HEK293T (cell line): ENCODE measurements around the gene FHOD3.

ENCODE experiments used
- CTCF ChIA-PET: fragments of 350-600 bp; formaldehyde crosslinking; extraction: SDS; loops from one replicate; lab custom pipeline; 2021; ENCODE audit warnings: antibody characterized with exemption, inconsistent platforms; lab: Yijun Ruan, JAX
- POLR2A ChIA-PET: fragments of 350-600 bp; formaldehyde crosslinking; extraction: SDS; loops from one replicate; lab custom pipeline; 2020; ENCODE audit warnings: antibody characterized with exemption, inconsistent platforms; lab: Yijun Ruan, JAX
- DNase-seq: peaks from one replicate; pipeline ENCODE4 v3.0.0; 2012; ENCODE audit warnings: mixed read lengths; ENCODE audit errors: extremely low spot score
- ARNT ChIP-seq: fragments of 450-650 bp; IDR thresholded peaks from 2 replicates; pipeline ENCODE4 v1.6.1; 2017; ENCODE audit warnings: mild to moderate bottlenecking
- BHLHE40 ChIP-seq: fragments of 450-650 bp; IDR thresholded peaks from 2 replicates; pipeline ENCODE4 v1.6.1; 2016; ENCODE audit warnings: mild to moderate bottlenecking, moderate library complexity, borderline replicate concordance
- CTBP1 ChIP-seq: fragments of 450-650 bp; IDR thresholded peaks from 2 replicates; pipeline ENCODE4 v1.6.1; 2016; ENCODE audit warnings: borderline replicate concordance
- ELF4 ChIP-seq: fragments of 450-650 bp; IDR thresholded peaks from 2 replicates; pipeline ENCODE4 v1.6.1; 2017; ENCODE audit warnings: antibody characterized with exemption
- FOXA1 ChIP-seq: fragments of 450-650 bp; IDR thresholded peaks from 2 replicates; pipeline ENCODE4 v1.6.1; 2016; ENCODE audit warnings: mild to moderate bottlenecking
- FOXK2 ChIP-seq: fragments of 450-650 bp; IDR thresholded peaks from 2 replicates; pipeline ENCODE4 v1.6.1; 2016; ENCODE audit warnings: mild to moderate bottlenecking
- FOXM1 ChIP-seq: fragments of 450-650 bp; IDR thresholded peaks from 2 replicates; pipeline ENCODE4 v1.6.1; 2017; ENCODE audit warnings: mild to moderate bottlenecking, borderline replicate concordance
- HDGF ChIP-seq: fragments of 450-650 bp; IDR thresholded peaks from 2 replicates; pipeline ENCODE4 v1.6.1; 2017; ENCODE audit warnings: antibody characterized with exemption, borderline replicate concordance
- L3MBTL2 ChIP-seq: fragments of 450-650 bp; conservative IDR thresholded peaks from 2 replicates; pipeline ENCODE4 v1.6.1; 2016; ENCODE audit warnings: mild to moderate bottlenecking
- LEF1 ChIP-seq: fragments of 450-650 bp; IDR thresholded peaks from 2 replicates; pipeline ENCODE4 v1.6.1; 2017; ENCODE audit warnings: mild to moderate bottlenecking, borderline replicate concordance
- NFRKB ChIP-seq: fragments of 450-650 bp; IDR thresholded peaks from 2 replicates; pipeline ENCODE4 v1.6.1; 2016; ENCODE audit warnings: mild to moderate bottlenecking, moderate library complexity
- SP1 ChIP-seq: fragments of 450-650 bp; IDR thresholded peaks from 2 replicates; pipeline ENCODE4 v1.6.1; 2017
- SUZ12 ChIP-seq: fragments of 450-650 bp; IDR thresholded peaks from 2 replicates; pipeline ENCODE4 v1.6.1; 2016; ENCODE audit warnings: mild to moderate bottlenecking
- TARDBP ChIP-seq: fragments of 450-650 bp; IDR thresholded peaks from 2 replicates; pipeline ENCODE4 v1.6.1; 2016
- ZNF384 ChIP-seq: fragments of 450-650 bp; IDR thresholded peaks from 2 replicates; pipeline ENCODE4 v1.6.1; 2016
- TF ChIP-seq, protein P1 (sequence below): fragments of 450-650 bp; IDR thresholded peaks from 2 replicates; pipeline ENCODE4 v1.6.1; 2016

The FHOD3 gene

DNA sequence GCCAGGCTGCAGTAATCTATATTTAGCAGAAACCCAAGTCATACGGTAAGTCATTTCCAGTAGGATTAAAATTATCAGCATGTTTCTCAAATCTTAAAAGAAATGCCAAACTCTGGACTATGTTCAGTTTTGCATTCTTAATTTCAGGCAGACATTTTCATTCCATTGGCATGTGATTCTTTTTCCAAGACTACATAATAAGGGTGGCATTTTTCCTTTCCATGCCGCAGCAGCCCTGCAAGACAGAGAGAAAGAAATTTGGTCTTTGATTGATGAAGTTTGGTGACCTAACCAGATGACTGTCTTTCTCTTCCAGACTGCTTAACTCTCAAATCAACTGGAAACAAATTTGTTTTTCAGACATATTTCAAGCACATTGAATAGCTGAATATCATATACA is 118.1 kb downstream of the FHOD3 start:
- no peak for DNase-seq
- CTCF ChIA-PET = no interaction called here
- TF ChIP-seq L3MBTL2 (no peak), ZNF384 (no peak), LEF1 (no peak), FOXM1 (no peak), CTBP1 (no peak)
- POLR2A ChIA-PET = no interaction called here

DNA sequence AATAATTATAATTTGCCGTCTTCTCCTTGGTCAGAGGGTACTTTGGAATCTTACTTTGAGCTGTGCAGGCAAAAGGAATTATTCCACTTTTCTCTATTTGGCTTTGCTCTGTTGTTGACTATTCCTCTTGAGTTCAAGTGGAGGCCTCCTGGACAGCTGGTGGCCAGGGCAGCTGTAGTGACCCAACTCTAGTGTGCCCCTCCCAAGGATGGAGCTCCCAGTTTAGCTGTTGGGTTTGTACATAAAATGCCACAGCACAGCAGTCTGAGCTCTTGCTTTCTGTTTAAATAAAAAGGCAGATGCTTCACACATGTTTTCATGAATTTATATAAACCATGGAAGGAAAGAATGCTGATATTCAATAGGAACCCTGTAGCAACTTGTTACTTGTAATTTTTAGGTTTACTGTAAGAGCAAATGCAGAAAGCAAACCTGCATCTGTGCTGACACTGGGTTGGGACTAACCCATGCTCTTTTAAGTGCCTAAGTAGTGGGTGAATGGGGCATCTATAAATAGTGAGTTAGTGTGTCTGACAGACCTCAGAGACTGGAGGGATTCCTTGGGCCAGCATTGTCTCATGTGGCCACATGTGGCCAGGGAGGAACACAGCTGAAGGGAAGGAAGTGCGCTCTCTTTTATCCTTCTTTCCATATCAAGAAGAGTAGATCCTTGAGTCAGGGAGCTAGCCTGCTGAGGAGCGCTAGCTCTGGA is 121.8 kb downstream of the FHOD3 start:
- no peak for TF ChIP-seq LEF1
- no peak for TF ChIP-seq SP1
- TF ChIP-seq, protein P1, sequence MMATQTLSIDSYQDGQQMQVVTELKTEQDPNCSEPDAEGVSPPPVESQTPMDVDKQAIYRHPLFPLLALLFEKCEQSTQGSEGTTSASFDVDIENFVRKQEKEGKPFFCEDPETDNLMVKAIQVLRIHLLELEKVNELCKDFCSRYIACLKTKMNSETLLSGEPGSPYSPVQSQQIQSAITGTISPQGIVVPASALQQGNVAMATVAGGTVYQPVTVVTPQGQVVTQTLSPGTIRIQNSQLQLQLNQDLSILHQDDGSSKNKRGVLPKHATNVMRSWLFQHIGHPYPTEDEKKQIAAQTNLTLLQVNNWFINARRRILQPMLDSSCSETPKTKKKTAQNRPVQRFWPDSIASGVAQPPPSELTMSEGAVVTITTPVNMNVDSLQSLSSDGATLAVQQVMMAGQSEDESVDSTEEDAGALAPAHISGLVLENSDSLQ = no peak
- TF ChIP-seq NFRKB = no peak
- no peak for TF ChIP-seq FOXA1
- no peak for TF ChIP-seq BHLHE40
- TF ChIP-seq HDGF = no peak
- TF ChIP-seq SUZ12 = no peak
- TF ChIP-seq FOXK2 = no peak
- TF ChIP-seq FOXM1 = no peak
- no peak for DNase-seq
- POLR2A ChIA-PET = no interaction called here
- CTCF ChIA-PET = interaction anchor here (1.0 to 1.7 kb wide), 3 partner anchors 10 to 14 kb away, joined by 3 to 4 read pairs (median 3); no protein-coding TSS in a partner anchor

DNA sequence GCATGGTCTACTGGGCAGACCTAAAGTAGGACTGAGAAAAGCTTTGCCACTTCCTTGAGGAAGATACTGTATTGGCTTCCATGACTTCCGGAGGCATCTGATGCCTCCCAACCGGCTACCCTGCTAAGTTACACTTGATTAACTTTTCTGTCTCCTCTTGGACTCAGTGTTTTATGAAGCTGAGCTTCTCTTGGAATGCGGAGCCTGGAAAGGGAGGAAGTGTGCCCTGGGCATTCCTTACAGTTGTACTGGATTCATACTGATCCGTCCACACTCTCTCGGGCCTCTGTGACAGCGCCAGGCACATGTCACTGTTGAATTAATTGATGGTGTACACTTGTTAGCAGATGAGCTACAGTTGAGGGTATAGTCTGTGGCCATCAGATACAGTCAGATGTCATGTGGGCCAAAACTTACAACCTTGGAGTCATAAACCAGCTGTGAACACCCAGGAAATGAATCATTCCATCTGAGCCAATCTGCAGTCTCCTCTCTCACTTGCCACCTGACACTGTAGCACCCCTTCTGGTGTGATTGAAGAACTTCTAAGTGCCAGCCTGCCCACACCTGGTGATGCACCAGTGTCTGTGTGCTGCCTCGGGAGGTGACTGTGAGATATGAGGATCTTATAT is 122.5 kb downstream of the FHOD3 start:
- POLR2A ChIA-PET = no interaction called here
- CTCF ChIA-PET = interaction anchor here (0.6 to 1.7 kb wide), 6 partner anchors 9 to 1270 kb away, joined by 3 to 5 read pairs (median 4); no protein-coding TSS in a partner anchor
- DNase-seq = no peak
- TF ChIP-seq, protein P1 = no peak
- TF ChIP-seq CTBP1 (no peak), ELF4 (no peak), HDGF (no peak), FOXA1 (no peak), BHLHE40 (no peak), LEF1 (no peak), ZNF384 (no peak), SP1 (no peak), FOXK2 (no peak), ARNT (no peak), SUZ12 (no peak), NFRKB (no peak), TARDBP (no peak), L3MBTL2 (no peak)

DNA sequence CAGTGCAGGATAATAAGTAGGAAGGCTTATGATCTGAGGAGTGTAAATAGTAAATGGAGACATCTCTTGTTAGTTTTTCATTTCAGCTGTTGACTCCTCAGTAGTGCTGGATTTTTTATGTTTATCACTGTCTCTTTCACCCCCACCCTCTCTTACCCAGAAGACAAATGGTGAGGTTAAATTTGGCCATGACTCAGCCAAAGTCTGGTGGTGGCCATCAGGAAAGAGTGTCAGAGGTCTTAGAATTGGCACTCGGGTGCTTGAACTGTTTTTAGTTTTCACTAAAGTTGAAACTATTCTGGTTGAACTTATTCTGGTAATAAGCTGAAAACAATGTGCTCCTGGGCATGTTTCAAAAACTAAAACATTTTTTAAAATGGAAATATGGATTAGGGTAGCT is 123.3 kb downstream of the FHOD3 start:
- ChIA-PET POLR2A (no interaction called here), CTCF (interaction anchor here (0.6 to 2.3 kb wide), 5 partner anchors 9 to 152 kb away, joined by 3 to 9 read pairs (median 4); no protein-coding TSS in a partner anchor)
- no peak for DNase-seq
- TF ChIP-seq FOXK2 (no peak), CTBP1 (no peak), ELF4 (no peak), LEF1 (no peak), ZNF384 (no peak), SUZ12 (no peak), FOXM1 (no peak), L3MBTL2 (no peak), TARDBP (no peak), SP1 (no peak), ARNT (no peak), HDGF (no peak), FOXA1 (no peak)

DNA sequence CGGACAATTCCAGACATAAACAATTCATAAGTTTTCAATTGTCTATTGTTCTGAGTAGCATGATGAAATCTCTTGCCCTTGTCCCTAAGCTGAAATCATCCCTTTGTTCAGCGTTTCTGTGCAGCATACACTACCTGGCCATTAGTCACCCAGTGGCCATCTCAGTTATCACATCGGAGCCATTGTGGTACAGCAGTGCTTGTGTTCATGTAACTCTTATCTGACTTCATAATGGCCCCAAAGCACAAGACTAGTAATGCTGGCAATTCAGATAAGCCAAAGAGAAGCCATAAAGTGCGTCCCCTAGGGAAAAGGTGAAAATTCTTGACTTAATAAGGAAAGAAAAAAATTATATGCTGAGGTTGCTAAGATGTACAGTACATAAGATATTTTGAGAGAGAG is 127.2 kb downstream of the FHOD3 start:
- POLR2A ChIA-PET = no interaction called here

DNA sequence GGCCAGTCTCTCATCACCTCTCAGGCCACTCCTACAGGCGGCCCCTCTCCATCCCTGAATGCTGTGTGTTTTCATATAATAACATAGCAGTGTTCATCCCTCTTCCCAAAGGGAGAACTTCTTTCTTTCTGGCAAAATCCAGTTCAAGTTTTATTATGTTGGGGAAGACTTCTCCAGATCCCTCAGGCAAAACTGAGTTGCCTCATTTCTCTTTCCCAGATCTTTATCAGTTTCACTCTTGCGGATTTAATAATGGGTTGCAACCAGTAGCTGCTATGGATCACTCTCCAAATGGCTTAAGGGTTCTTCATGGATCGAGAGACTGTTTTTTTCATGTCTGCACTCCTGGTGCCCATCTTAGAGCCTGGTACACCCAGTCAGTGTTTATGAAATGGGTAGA is 129.9 kb downstream of the FHOD3 start:
- CTCF ChIA-PET = no interaction called here
- no peak for DNase-seq
- TF ChIP-seq BHLHE40 = no peak
- no peak for TF ChIP-seq SP1
- no peak for TF ChIP-seq LEF1
- no peak for TF ChIP-seq SUZ12
- TF ChIP-seq FOXK2 = no peak
- TF ChIP-seq NFRKB = no peak
- TF ChIP-seq HDGF = no peak
- TF ChIP-seq, protein P1 = no peak
- TF ChIP-seq L3MBTL2 = no peak
- no peak for TF ChIP-seq ARNT
- no peak for TF ChIP-seq FOXM1
- no peak for TF ChIP-seq ZNF384
- POLR2A ChIA-PET = no interaction called here

More for the DNA sequence above, 127.2 kb downstream of the FHOD3 start:
- DNase-seq = peak; percentile 51
- CTCF ChIA-PET = no interaction called here
- TF ChIP-seq HDGF (no peak), NFRKB (no peak), SUZ12 (no peak), ZNF384 (no peak)
- TF ChIP-seq, protein P1 = no peak
